ENCODE measurements around the gene RIMBP2. TPM values are rescaled to one million over a fixed set of nuclear protein-coding genes. Genes with fewer than 3 reads are reported as not detected.

RIMBP2 gene
- total RNA-seq, 1 donor from 2014 or later = 0.99 TPM

DNA sequence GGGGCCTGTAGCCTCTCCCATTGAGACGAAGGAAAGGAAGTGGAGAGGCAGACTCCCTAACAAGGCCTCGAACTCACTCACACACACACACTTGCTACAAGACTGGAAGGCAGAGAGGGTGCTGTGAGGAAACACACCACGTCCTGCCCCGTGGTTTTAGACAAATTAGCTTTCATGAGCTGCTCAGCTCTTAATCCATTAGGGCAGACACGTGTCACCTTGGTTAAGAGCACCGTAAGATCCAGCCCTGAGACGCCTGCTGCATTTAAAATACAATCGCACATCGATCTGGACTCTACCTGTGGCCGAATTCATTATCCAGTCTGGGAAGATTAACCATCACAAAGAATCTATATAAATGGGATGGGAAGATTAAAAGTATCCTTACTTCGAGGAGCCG is 72.0 kb downstream of the RIMBP2 start:
- Histone ChIP-seq H4K20me1 (ENCODE audit: low read depth) (no peaks in the 10 kb centered on the region), H3K27ac (no peak overlapping the region), H3K4me3 (no peak overlapping the region), H3K27me3 (no peaks in the 10 kb centered on the region), H3K9ac (no peak overlapping the region), H3K4me1 (peaks cover 4% of the 10 kb centered on the region), H3K4me2 (no peak overlapping the region), H3F3A (ENCODE audit: low read depth) (no peaks in the 10 kb centered on the region), H3K79me2 (ENCODE audit: low read depth) (no peaks in the 10 kb centered on the region), H2AFZ (replicated peaks) (no peak overlapping the region), H3K9me3 (ENCODE audit: low read depth) (no peaks in the 10 kb centered on the region), H3K36me3 (no peaks in the 10 kb centered on the region)
- Mint-ChIP-seq H3K4me1 (peaks cover 10% of the 10 kb centered on the region), H3K27me3 (ENCODE audit: insufficient read depth, low read depth) (peaks cover 4% of the 10 kb centered on the region), H3K36me3 (no peaks in the 10 kb centered on the region), H3K27ac (no peak overlapping the region), H3K9me3 (no peaks in the 10 kb centered on the region), H3K4me3 (no peak overlapping the region)
- TF ChIP-seq EZH2phosphoT487 (IDR thresholded peaks at IDR 0.05) (no peak), EZH2 (IDR thresholded peaks at IDR 0.05) (no peak)
- TF ChIP-seq, protein P1, sequence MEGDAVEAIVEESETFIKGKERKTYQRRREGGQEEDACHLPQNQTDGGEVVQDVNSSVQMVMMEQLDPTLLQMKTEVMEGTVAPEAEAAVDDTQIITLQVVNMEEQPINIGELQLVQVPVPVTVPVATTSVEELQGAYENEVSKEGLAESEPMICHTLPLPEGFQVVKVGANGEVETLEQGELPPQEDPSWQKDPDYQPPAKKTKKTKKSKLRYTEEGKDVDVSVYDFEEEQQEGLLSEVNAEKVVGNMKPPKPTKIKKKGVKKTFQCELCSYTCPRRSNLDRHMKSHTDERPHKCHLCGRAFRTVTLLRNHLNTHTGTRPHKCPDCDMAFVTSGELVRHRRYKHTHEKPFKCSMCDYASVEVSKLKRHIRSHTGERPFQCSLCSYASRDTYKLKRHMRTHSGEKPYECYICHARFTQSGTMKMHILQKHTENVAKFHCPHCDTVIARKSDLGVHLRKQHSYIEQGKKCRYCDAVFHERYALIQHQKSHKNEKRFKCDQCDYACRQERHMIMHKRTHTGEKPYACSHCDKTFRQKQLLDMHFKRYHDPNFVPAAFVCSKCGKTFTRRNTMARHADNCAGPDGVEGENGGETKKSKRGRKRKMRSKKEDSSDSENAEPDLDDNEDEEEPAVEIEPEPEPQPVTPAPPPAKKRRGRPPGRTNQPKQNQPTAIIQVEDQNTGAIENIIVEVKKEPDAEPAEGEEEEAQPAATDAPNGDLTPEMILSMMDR (IDR thresholded peaks at IDR 0.05) = no peak
- no peak for DNase-seq (ENCODE audit: low spot score)

DNA sequence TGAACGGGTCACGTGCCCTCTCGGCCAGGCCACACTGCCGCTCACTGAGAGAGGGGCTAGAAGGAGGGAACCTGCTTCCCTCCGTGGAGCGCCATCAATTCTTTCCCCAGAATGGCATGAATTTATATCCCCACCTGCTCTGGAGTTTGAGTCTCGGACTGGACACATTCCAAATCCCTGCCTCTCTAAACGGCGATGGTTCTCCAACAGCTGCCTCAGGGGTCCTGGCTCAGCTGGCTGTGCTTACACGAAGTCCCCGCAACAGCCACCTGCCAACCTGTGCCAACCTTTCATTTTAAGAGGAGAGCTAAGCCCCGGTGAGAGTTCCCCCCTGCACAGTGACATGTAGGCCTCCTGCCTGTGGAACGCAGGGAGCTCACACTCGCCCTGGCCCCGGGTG is 73.2 kb downstream of the RIMBP2 start:
- Histone ChIP-seq H3K9me3 (ENCODE audit: low read depth) (no peaks in the 10 kb centered on the region), H3K27ac (no peak overlapping the region), H4K20me1 (ENCODE audit: low read depth) (no peaks in the 10 kb centered on the region), H3K27me3 (no peaks in the 10 kb centered on the region), H3K9ac (no peak overlapping the region), H3K4me3 (no peak overlapping the region), H2AFZ (replicated peaks) (no peak overlapping the region), H3K4me2 (no peak overlapping the region), H3K4me1 (peaks cover 4% of the 10 kb centered on the region), H3K79me2 (ENCODE audit: low read depth) (no peaks in the 10 kb centered on the region), H3F3A (ENCODE audit: low read depth) (no peaks in the 10 kb centered on the region), H3K36me3 (no peaks in the 10 kb centered on the region)
- no peaks in the 10 kb centered on the region for H3K36me3 Mint-ChIP-seq
- H3K4me3 Mint-ChIP-seq = no peak overlapping the region
- peaks cover 4% of the 10 kb centered on the region for H3K27me3 Mint-ChIP-seq (ENCODE audit: insufficient read depth, low read depth)
- DNase-seq (ENCODE audit: low spot score) = no peak
- TF ChIP-seq, protein P1 (IDR thresholded peaks at IDR 0.05) = no peak
- TF ChIP-seq EZH2phosphoT487 (IDR thresholded peaks at IDR 0.05) (no peak), EZH2 (IDR thresholded peaks at IDR 0.05) (no peak)
- H3K4me1 Mint-ChIP-seq = peaks cover 13% of the 10 kb centered on the region
- peaks cover 7% of the 10 kb centered on the region for H3K9me3 Mint-ChIP-seq
- H3K27ac Mint-ChIP-seq = no peak overlapping the region

DNA sequence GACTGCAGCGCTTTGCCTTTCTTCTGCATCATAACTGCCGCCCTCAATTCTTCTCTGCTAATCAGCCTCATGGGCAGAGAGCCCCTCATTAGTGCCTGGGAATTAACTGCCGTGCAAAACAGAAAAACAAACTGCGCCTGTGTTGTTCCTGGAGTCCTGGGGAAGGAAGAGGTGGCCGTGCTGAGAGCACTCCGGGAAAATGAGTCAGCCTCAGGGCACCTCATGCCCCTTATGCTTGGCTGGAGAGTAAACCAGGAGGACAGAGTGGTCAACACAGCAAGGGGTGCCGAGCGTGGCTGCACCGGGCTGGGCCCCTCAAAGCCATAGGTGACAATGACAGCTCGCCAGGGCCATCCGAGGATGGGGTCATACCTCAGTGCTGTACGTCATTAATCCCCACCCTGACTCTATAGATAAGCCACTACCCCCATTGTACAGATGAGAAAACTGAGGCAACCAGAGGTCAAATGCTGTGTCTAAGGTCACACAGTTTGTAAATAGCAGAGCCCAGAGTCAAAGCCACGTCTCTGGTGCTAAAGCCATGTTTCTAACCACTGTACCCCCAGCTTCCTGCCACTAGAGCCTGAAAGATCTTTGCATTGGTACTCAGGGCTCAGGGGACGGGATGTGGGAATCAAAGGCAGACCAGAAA is 74.4 kb downstream of the RIMBP2 start:
- no peaks in the 10 kb centered on the region for H4K20me1 ChIP-seq (ENCODE audit: low read depth)
- Mint-ChIP-seq H3K27me3 (ENCODE audit: insufficient read depth, low read depth) (peaks cover 4% of the 10 kb centered on the region), H3K27ac (no peak overlapping the region), H3K4me3 (no peak overlapping the region), H3K9me3 (peaks cover 7% of the 10 kb centered on the region), H3K36me3 (no peaks in the 10 kb centered on the region), H3K4me1 (peaks cover 13% of the 10 kb centered on the region)
- no peak overlapping the region for H3K4me3 ChIP-seq
- no peak overlapping the region for H3K4me2 ChIP-seq
- peaks cover 4% of the 10 kb centered on the region for H3K4me1 ChIP-seq
- DNase-seq (ENCODE audit: low spot score) = no peak
- no peaks in the 10 kb centered on the region for H3K36me3 ChIP-seq
- TF ChIP-seq, protein P1 (IDR thresholded peaks at IDR 0.05) = no peak
- TF ChIP-seq EZH2 (IDR thresholded peaks at IDR 0.05) = no peak
- no peak for TF ChIP-seq EZH2phosphoT487 (IDR thresholded peaks at IDR 0.05)
- no peaks in the 10 kb centered on the region for H3K9me3 ChIP-seq (ENCODE audit: low read depth)
- no peak overlapping the region for H3K9ac ChIP-seq
- H3K27ac ChIP-seq = no peak overlapping the region
- H3K79me2 ChIP-seq (ENCODE audit: low read depth) = no peaks in the 10 kb centered on the region
- H2AFZ ChIP-seq (replicated peaks) = no peak overlapping the region
- no peaks in the 10 kb centered on the region for H3K27me3 ChIP-seq
- H3F3A ChIP-seq (ENCODE audit: low read depth) = no peaks in the 10 kb centered on the region
